SK-N-MC (cell line): ENCODE measurements around the gene KRT33B.

ENCODE experiments used
- EZH2 ChIP-seq: fragments of 200-600 bp; sonication (generic); IDR thresholded peaks from one replicate; pipeline ENCODE4 v1.6.1; 2017; ENCODE audit warnings: antibody characterized with exemption
- POLR2AphosphoS5 ChIP-seq: IDR thresholded peaks from 2 replicates; pipeline ENCODE4 v1.6.1; 2012; ENCODE audit warnings: mild to moderate bottlenecking, low read depth, low read length, borderline replicate concordance

DNA sequence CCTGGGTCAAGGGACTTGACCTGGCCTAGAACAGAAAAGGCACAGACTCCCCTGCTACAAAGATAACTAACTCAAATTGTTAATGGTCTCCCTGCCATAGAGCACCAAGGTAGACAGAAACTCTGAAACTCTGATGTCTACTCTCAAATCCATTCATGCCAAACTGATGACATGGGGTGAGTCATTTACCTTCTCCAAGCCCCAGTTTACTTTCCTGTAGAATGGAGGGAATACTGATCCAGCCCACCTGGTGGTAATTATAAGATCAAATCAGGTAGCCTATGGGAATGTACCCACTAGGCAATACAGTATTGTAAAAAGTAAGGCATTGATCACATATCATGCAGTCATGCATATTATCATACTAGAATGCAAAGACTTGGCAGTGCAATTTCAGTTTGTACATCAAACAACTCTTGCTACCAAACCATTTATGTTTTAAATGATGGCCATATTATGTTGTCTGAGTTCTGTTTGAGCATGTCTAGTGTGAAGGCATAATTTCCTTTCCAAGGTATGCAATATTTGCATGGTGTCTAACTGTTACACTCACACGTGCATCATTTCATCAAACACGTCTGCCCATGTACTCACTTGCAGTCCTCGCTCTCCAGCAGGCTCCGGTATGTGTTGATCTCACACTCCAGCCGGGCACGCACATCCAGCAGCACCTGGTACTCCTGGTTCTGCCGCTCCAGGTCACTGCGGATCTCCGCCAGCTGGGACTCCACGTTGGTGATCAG is 24.8 kb upstream of the KRT33B start:
- TF ChIP-seq EZH2 (no peak), POLR2AphosphoS5 (no peak)
